NCI-H2107 (cell line): ENCODE data around the gene GIMAP2.
"Not testable (repeated sequence)": the region's sequence is repeated elsewhere in the genome, so short reads cannot be mapped to it uniquely, and the experiment has no call there.

Source experiments
- DNase-seq: peaks from one replicate; lab custom pipeline; 2025; lab: John Stamatoyannopoulos, UW

Gene GIMAP2

DNA sequence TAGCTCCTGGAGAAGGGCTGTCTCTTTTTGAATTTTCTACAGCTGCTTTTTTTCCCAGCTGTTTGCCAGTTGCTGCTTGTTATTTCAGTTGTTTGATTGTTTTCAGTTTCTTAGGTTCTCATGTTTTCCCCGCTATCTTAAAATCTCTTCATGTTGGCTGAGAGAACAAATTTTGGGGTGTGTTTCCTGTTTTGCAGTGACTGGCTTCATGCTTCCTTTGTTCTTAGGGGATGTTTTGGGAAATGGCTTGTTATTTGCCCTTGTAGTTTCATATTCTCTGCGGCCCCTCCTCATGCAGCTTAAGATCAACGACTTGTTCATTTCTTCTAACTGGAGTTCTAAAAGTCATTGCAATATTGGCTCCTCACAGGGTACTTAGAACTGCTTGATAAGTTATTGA is 8.7 kb upstream of the GIMAP2 start:
- not testable (repeated sequence) for DNase-seq

- not testable (repeated sequence) for DNase-seq
These were observed 6.9 kb upstream of the GIMAP2 start for GRCh38 chr7:150678601-150679000.

- DNase-seq: not testable (repeated sequence)
These were observed 5.1 kb upstream of the GIMAP2 start for GRCh38 chr7:150680364-150680763.

DNA sequence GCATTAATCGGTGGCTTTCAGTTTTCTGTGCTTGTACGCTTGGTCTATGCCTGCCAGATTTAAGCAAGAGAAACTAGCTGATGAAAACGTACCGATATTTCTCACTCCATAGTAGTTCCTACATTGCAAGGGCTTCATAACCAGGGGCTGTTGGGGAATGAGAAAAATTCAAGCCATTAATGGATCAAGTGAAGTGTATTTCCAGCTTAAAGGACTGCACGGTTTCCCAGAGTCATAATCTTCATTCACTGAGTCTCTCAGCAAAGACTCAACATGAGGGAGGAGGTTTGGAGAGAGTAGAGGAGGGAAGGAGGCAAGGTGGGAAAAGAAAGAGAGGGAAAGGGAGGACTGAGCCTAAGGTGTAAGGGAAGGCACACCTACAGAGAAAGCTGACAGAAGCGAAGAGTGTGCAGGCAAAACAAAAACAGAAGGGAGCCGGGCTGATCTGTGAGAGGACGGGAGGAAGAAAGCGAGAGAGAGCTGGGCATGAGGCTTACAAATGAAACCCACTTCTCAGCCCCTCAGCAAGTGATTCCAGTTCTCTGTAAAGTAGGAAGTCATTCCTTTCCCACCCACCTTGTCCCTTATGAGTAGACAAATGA is 625 bp downstream of the GIMAP2 start:
- no peak for DNase-seq

DNA sequence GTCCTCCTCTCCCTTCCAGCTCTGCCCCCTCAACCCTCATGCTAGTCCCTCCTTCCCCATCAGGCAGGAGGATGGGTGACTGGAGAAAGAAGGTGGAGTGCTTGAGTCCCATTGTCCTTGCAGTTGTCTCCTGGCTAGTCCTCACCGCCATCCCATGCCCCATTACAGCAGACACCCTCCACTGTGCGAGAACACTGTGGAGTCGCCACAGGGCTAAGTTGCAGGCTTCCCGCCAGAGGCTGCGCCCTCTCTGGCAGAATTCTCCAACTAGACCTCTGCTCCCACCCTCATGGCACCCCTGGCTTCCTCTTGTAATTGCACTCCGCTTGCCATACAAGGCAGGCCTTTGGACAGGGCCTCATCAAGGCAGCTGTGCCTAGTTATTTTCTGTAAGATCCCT is 3.1 kb downstream of the GIMAP2 start:
- DNase-seq: no peak

DNA sequence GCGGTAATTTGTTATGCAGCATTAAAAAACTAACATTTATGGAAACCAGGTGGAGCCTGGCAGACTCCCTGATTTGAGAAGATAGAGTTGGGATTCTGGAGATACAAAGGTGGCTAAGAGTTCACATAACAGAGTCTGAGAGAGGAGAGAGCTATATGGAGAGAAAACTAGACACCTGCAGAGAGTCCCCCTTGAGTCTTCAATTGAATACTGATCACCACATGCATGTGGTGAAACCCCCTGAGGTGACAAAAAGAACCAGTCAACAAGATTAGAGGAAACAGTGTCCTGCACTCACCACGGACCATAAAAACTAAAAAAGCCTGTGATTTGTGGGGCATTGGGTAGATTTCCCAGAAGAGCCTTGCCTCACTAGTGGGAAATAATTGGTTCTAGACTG is 10.1 kb downstream of the GIMAP2 start:
- no peak for DNase-seq

DNA sequence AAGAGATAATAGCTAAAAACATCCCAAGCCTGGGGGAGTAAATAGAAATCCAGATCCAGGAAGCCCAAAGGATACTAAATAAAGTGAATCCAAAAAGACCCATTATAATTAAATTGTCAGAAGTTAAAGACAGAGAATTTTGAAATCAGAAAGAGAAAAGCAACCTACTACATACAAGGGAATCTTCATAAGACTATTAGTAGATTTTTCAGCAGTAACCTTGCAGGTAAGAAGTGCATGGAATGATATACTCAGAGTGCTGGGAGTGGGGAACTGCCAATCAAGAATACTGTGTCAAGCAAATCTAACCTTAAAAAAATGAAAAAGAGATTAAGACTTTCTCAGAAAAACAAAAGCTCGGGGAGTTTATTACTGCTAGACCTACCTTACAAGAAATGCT is 17.7 kb downstream of the GIMAP2 start:
- DNase-seq: no peak

DNA sequence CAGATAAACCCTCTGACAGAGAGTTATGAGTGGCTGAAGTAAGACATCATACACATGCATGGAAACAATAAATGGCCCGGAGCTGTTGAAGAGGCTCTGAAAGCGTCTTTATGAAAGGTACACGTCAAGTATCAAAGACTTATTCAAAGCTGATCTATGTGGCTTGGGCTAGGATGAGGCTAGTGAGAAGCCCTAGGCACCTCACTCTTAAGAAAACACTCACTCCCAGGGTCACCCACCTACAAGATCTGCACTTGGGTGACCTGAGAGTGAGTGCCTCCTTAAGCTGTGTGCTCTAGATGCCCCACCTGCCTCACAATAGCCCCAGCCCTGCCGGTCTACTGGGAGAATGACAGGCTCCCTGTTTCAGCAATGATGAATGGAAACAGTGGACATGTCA is 29.8 kb downstream of the GIMAP2 start:
- no peak for DNase-seq

DNA sequence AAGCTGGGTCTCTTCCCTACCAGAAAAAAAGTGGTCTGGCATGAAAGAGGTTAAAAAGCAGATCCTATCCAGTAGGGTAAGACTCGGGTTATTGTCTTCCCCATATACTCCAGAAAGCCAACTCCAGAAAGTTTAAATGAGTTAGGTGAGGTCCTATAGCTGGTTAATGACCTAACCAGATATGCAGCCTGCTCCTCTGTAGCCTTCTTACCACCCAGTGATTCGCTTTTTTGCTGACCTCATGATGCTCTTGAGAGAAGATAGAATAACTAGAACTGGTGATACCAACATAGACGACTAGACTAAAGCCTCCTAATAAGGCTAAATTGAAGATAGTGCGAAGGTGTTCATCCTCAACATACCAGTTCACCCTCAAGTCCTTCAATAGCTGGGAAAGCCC is 30.2 kb downstream of the GIMAP2 start:
- DNase-seq: no peak

DNA sequence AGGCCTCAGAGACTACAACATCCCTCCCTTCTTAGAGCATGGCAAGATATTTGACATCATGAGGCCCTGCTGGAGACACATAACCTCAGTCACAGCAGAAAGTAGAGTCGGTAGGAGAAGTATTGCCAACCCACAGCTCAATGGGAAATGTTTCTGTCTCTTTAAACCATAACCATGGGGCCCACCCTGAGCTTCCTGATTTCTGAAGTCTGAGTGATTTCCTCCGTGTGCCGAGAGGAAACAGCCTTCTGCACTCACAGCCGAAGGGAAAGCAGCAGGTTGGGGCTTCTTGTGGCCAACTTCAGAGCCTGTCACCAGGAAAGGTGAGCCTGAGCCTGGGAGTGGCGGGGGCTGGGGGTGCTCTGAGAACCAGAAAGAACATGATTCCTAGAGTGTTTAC is 30.9 kb downstream of the GIMAP2 start, which contains the start of gene GIMAP1:
Gene GIMAP1, plus strand, starts transcription at position 246 of the 400 bp plus-strand sequence. CDS start 2,435 bp downstream, outside the sequence.
- DNase-seq: no peak

DNA sequence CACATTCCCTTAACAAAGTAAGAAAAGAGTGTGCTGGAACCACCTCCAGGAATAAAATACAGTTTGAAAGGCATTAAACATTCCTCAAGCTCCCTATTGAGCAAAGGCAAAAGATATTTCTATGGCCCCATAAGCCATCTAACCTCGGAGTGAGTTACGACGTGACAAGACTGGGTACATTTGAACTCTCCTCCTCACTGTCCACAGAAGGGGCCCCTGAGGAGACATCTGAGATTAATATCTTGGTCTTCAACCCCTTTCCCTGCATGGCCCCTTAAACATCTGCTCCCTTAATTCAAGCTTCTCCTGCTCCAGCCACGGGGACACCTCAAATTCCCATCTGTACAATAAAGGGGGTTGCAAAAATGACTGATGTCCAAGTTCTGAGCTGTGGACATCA is 31.4 kb downstream of the GIMAP2 start:
- DNase-seq: no peak

DNA sequence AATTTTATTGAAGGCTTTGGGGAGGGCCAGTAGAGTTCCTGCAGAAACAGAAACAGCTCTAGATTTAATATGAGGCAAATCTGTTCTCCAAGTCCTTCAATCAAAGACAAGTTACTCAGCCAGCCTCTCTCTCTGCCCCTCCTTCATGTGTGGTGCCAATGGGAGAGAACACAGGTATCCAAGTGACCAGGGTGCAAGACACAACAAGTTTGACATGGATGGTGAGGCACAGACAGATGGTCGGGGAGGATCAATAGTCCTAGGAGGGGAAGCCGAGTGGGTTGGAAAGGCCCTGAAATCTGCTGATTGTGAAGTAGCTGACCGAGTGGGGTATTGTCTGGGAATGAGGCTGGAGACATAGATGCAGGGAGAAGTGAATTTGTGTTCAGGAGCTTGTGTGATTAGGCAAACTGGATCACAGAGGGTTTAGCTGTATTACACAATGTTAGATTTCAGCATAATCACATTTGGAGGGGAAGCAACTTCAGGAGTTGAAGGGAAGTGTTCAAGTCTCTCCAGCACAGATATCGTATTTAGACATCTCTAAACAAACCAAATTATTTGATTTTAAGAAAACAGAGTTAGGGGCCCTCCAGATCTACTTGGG is 32.4 kb downstream of the GIMAP2 start:
- DNase-seq: no peak

DNA sequence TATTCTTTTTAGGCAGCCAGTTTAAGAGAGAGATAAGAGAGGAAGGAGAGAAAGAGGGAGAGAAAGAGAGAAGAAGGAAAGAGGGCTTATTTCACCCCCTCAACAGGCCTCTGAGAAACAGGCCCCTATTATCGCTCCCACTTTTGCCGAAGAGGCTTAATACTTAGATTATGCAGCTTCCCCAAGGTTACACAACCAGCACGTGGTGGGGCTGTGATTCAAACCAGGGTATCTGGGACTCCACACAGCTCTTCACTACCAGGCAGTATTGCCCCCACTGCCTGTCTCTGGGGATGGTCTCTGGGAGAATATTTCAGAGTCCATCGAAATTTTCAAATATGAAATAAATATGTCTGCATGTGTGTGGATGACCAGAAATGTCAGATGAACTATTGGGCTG is 33.9 kb downstream of the GIMAP2 start:
- DNase-seq: no peak

DNA sequence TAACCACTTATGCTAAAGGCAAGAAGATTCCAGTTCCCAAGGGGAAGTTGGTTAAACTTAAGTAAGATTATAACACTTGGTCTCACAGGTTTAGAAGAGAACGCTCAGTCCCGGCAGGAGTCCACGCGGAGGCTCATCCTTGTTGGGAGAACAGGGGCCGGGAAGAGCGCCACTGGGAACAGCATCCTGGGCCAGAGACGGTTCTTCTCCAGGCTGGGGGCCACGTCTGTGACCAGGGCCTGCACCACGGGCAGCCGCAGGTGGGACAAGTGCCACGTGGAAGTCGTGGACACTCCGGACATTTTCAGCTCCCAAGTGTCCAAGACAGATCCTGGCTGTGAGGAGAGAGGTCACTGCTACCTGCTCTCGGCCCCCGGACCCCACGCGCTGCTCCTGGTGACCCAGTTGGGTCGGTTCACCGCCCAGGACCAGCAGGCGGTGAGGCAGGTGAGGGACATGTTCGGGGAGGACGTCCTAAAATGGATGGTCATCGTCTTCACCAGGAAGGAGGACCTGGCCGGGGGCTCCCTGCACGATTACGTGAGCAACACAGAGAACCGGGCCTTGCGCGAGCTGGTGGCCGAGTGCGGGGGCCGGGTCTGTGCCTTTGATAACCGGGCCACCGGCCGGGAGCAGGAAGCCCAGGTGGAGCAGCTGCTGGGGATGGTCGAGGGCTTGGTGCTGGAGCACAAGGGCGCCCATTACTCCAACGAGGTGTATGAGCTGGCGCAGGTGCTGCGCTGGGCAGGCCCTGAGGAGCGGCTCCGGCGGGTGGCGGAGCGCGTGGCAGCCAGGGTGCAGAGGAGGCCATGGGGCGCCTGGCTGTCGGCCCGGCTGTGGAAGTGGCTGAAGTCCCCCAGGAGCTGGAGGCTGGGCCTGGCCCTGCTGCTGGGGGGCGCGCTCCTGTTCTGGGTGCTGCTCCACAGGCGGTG is 34.7 kb downstream of the GIMAP2 start:
- no peak for DNase-seq

DNA sequence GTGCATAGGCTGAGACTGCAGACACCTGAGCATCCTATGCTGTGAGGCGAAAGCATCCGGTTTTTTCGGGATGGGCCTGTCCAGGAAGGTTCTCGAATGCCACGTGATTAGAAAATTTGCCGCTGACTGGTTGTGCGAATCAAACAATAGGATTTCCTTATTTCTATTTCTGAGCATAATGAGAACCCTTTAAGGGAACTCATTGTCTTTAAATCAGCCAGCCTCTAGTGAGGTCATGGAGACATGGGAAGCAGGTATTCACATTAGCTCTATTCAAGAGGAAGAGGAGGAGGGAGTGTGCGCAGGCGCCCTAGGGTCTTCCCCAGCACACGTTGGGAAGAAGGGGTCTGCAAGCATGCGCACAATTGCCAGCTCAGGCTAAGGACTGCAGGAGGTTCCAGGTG is 36.5 kb downstream of the GIMAP2 start:
- DNase-seq: no peak

DNA sequence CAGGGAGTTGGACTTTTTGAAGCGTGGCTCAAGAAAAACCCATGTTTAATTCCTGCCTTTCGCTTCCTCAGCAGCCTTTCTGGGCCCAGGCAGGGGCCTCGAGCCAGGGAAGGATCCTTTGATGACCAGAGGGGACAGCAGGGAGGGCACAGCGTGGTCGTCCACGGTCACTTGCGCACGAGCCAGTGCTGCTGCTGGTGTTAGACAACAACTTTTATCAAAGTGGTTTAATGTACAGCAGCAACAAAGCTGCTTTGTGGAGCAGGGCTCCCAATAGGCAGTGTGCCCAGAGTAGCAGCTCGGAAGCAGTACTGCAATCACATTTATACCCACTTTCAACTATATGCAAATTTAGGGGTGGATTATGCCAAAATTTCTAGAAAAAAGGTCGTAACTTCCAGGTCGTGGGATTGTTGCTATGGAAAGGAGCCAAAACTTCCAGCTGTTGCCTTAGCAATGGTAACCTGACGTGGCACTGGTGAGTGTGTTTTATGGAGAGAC is 37.0 kb downstream of the GIMAP2 start:
- no peak for DNase-seq

- DNase-seq: no peak
These were observed 38.0 kb downstream of the GIMAP2 start for GRCh38 chr7:150723467-150723866.

GRCh38 chr7:150727381-150727780 is 41.9 kb downstream of the GIMAP2 start:
- DNase-seq: no peak

DNA sequence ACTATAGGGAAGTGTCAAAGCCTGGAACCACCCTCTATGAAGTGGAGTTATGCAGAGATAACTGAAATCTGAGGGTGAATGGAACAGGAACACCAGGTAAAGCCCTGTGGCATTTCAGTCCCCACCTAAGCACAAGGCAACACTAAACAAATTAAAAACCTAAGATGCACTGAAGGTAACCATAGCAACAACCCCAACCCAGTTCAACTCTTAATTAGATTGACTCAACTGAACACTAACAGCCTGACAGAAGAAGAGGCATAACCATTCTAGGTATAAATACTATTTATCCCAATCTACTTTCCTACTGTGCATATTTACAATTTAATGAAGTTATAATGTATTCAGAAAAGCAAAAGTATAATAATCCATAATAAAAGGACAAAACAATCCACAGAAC is 42.5 kb downstream of the GIMAP2 start:
- no peak for DNase-seq

GRCh38 chr7:150728609-150729008 is 43.1 kb downstream of the GIMAP2 start:
- no peak for DNase-seq

DNA sequence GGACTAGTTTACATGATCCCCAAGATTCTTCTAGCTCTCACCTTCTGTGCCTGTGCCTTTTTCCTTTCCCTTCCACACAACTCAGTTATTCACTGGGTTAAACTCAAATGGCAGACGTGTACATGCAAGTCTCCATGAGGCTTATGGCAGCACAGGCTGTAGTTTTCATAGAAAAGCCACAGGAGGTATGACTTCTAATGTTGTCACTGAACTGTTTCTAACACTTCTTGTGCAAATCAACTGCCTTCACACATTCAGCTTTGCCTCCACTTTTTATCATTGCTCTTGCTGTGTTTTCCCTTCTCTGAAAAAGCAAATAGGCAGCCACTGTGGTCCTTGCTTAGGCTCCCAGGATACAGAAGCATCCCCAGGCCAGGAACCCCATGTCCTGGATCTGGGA is 46.4 kb downstream of the GIMAP2 start:
- DNase-seq: no peak

DNA sequence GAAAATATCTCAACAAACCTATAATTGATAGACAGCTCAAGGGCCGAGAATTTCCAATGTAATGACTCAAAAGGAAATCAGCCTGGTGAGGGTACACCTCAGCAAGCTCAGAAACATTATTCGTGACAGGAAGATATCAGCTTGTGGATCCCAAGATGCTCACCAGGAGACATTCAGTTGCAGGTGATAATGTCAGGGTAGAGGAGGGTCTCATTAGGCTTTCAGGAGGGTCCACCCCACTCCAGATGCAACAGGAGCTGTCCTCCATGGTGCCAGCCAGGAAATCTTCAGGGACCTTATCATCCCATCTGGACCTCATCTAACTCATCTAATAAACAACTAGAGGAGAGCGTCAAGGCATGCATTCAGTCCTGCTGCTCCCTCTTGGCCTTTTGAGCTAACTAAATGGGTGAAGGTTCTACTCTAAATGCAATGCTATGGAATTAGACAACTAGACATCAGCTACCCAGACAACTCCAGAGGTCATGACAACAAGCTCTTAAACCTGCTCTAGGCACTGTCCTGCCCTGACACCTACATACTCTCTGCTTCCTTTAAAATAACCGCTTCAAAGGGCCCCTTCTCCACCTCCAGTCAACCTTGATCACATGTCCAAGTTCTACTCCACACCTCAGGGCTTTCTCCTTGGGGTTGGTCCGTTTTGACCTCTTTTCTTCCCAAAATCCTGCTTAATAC is 47.4 kb downstream of the GIMAP2 start:
- DNase-seq: no peak
